Renal cortex interstitium (tissue), 11 donors: ENCODE results near the gene CARMIL1. TPM values are rescaled to one million over a fixed set of nuclear protein-coding genes. Genes with fewer than 3 reads are reported as not detected.

Source experiments
- DNase-seq, 11 donors: peaks; one replicate each; pipeline ENCODE4 v3.0.0-alpha.2; 2013; ENCODE audit warnings: low read depth in 9 of 11, low spot score in 4 of 11; ENCODE audit errors: extremely low read depth in 1 of 11
- polyA plus RNA-seq, 3 donors: library from polyadenylated mRNA; unstranded; fragments of 120-200 nt; gene quantifications; one replicate each; pipeline ENCODE4 v1.2.1, GENCODE V29; 2013; ENCODE audit not compliant: insufficient read length in 3 of 3

The CARMIL1 gene
- polyA plus RNA-seq, 3 donors = 87.1 to 120 (median 120) TPM

DNA sequence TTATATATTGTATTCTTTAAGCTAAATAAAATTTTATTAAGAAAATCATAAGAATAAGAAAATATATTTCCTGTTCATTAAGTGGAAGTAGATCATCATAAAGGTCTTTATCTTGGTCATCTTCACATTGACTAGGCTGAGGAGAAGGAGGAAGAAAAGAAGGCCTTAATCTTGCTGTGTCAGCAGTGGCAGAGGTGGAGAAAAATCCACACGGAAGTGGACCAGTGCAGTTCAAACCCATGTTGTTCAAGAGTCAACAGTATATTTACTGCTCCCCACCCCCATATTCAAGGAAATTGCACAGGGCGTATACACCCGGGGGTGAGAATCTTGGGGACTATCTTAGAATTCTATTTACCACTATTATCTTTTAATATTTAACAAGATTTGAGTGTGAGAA lies 194.3 kb downstream of the CARMIL1 start:
- no peak for DNase-seq

DNA sequence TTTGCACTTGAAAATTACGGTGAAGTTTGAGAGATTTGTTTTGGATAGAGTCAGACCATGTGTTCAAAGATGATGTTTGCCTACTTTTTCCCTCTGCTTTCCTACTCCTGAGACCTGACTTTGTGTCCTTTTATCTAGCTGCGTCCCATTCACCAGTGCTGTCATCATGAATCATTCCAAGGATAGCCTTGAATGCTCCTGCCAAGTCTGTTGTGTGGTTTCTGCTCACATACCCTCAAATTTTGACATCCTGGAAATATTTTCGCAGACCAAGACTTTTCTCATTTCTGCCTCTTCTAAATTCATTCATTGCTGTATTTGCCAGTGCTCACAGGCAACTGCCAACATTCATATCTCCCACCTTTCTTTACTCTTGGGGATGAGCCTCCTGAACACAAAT lies 197.0 kb downstream of the CARMIL1 start:
- DNase-seq = no peak

DNA sequence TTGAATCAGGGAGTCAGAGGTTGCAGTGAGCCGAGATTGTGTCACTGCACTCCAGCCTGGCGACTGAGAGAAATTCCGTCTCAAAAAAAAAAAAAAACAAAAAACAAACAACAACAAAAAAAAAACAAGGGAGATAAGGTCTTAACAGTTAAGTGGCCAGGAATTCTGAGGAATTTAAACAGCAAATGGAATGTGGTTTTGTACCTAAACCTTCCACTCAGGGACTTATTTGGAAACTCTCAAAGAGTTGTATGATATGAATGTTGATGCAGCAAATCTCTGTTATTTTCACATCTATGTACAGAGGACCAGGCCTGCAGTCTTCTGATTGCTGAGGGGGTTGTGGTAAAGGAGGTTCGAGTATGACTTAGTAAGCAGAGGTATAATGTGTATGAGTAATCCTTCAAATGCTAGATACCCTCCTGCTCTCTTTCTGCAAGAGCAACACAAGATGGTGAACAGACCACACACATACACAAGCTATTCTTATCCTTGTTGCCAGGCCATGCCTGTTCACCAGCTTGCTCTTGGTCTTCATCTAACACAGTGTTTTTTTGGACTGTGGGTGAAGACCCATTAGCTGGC lies 197.9 kb downstream of the CARMIL1 start:
- DNase-seq = no peak

DNA sequence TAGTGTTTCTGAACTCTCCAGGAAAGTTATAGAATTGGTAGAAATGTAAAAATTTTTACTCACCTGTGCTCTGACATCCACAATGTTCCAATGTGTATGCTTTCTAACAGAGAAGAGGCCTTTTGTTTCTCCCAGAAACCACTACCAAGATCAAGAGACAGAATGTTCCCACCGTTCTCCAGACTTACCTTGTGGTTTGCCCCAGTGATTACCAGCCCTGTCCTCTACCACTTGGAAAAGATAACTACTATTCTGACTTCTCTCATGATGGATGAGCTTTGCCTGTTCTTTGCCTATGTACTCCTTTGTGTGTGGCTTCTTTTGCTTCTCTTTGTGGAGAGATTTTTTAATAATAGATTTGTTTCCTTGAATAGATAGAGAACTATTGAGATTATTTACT lies 199.8 kb downstream of the CARMIL1 start:
- DNase-seq = no peak

DNA sequence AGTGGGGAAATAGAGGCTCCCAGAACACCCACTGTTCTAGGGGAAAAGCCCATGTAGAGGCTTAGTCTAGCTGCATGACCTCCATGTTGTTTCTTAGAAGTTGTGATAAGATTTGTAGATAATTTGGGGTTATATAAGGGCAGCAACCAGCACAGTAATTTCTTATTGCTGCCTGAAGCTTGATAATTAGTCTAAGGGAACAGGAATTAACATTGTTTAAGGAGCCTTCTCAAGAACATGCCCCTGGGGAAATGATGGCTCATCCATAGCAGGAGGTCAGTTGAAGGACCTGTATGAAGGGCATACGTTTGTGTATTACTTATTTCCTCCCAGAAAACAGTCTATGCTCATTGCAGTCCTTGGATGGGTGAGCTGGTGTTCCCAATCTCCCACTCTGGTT lies 202.1 kb downstream of the CARMIL1 start:
- DNase-seq = no peak

DNA sequence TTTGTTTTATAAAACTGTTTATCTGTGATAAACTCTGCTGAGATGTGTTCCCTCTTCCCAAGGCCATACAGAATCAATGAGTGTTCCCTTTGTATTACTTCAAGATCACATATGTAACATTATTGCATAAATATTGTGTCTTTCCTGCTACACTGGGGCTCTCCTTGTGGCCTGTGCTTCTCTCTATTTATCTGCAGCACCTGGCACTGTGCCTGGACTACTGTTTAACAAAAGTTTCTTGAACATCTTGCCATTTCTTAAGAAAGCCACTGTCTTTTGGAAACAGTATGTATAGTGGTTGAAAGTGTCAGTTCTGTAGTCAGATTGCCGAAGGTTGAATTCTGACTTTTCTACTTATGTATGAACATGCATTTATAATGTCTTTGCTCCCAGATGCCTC lies 203.8 kb downstream of the CARMIL1 start:
- no peak for DNase-seq

DNA sequence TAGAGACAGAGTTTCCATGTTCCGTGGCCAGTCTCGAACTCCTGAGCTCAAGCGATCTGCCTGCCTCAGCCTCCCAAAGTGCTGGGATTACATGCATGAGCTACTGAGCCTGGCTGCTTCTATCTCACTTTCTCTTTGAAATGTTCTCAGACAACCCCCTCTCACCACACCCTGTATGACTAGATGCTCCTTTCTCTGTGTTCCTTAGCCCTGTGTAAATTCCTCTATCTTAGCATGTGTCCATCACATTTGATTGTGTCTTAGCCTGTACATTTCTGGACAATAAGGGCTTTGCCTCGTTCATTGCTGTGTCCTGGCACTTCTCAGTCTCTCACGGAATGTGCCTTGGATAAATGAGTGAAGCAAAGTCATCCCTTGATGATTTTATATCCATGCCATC lies 204.8 kb downstream of the CARMIL1 start:
- DNase-seq = no peak

DNA sequence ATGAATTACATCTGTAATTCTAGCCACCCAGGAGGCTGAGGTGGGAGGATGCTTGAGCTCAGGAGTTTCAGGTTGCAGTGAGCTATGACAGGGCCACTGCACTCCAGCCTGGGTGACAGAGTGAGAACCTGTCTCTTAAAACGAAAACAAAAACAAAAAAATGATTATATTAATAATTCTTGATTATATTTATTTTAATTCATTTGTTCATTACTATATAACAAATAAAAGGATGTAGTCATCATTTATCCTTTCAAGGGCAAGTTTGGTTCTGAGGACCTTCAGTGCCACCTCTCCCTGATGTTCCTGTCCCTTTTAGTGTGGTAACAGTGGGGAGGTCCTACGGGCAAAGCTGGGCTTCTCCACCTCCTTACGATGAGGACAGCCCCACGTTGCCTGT lies 205.7 kb downstream of the CARMIL1 start:
- DNase-seq = no peak

DNA sequence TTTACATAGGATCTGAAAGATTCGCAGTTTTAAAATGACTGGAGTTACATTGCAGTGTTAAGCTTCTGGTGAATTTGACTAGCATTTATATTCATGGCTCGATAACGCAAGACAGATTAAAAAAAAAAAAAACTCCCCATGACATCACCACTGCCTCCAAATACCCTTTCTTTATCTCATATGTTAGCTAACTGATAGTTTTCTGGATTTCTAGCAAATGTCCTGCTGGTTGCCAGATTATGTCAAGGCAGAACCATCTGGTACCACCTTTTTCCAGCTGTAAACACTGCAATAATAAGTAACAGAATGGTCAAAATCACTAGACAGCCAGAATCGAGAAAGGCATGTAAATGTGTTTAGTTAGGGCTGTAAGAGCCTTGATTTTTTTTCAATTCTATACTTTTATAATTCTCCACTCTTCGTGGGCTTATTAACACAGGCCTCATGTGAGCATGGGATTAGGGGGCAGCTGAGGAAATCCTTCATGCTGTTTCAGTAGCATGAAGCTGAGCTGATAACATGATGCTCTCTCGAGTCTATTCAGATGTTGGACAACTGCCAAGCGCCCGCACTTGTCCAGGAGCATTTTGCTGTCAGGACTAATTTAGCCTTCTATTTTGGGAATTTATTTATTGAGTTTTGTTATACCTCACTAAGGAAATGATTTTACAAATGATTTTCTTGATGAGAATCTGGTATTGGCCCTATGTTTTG lies 206.8 kb downstream of the CARMIL1 start:
- no peak for DNase-seq

DNA sequence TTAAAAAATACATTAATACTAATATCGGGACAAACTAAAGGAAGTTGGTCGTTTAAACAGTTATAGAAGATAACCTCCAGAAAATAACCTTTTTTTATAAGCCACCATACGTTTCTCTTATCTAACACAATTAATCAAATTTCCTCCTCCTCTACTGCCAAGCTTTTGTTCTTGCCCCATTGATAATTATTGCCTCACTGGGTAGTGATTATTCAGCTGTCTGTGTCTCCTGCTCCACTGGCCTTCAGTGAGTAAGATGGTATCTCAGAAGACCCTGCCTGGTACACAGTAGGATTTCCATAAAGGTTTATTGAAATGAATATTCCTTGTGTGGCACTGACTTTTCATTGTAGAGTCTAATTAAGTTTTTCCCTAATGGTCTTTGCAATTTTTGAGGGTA lies 207.4 kb downstream of the CARMIL1 start:
- no peak for DNase-seq

DNA sequence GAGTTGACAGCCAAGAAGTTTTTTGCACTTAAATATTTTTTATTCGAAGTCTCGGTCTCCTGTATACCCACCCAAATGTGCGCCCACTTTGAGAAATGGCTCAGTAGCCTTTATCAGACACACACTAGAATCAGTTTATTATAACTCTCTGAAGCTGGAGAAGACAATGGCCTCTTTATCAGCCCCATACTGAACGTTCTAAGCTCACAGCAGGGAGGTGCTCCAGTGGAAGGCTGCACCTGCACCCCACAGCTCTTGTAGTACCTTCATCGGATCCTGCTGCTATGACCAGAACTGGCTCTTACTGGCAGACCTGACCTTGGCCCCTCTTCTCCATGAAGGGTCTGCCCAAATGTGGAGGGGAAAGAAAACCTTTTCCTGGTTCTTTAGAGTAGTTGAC lies 207.8 kb downstream of the CARMIL1 start:
- no peak for DNase-seq

DNA sequence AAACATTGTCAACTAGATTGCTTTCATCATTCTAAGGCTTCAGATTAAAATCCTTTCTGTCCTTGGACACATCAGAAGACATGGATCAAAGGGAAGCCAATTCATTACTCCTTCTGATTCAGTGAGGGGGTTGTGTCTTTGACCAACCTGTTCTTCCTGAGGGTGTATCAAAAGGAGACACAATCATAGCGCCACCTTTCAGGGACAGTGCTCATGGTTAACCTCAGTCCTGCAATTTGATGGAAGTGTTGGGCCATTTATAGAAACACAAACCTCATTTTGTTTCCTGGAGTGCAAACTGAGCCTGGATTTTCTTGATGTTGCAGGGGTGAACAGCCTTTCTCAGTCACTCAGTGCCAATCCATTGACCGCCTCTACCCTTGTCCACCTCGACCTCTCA lies 209.0 kb downstream of the CARMIL1 start:
- DNase-seq = no peak

DNA sequence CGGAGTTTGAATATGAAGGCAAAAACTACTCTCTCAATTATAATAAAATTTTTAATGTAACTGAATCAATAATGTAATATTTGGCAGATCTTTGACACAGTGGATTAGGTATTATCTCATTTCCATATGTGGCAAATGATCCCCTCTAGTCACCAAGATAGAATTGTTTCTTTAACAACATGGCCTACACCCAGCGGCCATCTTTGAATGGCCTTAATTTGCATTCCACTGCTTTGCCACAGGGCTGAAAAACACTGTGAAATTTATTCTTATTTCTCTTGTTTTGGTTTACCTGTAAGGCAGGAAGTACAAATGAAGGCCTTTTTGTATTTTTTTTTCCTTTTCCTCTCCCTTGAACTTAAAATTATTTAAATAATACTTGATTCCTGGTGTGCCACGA lies 210.2 kb downstream of the CARMIL1 start:
- no peak for DNase-seq

DNA sequence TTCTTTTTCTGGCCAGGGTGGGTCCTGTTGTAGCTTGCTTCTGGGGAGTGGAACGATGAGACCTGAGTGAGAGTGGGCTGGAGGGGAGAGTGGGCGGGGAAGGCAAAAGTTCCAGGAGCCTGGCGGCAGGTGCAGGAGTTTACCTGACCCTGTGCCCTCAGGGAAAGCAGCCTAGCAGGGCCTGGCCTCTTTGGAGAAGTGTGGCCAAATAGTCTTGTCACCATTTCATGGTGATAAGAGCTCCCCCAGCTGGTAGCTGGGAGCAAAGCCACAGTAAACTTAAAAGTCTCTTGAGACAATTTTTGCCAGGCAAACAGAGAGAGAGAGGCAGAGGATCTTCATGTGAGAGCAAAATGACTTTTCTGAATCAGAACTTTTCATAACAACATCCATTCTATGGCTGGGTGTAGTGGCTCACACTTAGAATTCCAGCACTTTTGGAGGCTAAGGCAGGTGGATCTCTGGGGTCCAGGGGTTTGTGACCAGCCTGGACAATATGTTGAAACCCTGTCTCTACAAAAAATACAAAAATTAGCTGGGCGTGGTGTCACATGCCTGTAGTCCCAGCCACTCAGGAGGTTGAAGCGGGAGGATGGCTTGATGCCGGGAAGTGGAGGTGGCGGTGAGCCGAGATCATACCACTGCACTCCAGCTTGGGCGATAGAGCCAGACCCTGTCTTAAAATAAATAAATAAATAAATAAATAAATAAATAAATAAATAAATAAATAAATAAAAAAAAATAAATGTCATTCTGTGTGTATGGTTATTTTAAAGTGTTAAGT lies 211.0 kb downstream of the CARMIL1 start:
- peak; percentile 50 to 78 (median 64) for DNase-seq

DNA sequence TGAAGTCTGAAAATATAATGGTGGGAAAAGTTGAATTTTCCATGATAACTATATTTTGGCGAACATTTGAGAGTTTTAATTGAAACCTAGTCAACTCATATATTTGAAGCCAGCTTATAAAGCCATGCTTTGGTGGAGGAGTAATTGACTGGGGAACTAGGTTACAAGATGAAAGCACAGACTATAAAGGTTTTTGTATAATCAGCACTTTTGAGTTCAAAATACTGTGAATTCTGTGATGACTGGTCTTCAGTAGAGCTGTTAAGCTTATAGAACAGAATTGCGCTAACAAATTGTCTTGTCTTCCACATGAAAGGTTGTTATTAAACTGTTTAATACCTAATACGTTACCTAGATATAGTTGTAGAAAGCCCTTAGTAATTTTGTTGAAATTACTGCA lies 213.8 kb downstream of the CARMIL1 start:
- no peak for DNase-seq

DNA sequence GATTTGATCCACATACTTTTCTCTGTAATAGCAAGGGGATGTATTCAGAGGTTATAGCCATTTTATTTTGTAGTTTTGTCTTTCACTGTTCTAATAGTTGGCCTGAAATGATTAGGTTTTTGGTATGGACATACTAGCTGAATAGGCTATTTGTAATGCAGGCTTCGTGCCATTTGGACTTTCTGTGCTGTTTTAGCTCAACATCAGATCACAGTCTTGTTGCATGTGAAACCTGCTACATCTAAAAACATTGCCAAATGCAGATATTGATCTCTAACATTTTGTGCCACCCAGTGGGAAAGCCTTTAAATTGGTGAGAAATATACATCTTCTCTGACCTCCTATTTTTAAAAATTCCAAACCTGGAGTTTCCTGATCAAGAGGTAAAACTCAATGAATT lies 215.3 kb downstream of the CARMIL1 start:
- DNase-seq = no peak

DNA sequence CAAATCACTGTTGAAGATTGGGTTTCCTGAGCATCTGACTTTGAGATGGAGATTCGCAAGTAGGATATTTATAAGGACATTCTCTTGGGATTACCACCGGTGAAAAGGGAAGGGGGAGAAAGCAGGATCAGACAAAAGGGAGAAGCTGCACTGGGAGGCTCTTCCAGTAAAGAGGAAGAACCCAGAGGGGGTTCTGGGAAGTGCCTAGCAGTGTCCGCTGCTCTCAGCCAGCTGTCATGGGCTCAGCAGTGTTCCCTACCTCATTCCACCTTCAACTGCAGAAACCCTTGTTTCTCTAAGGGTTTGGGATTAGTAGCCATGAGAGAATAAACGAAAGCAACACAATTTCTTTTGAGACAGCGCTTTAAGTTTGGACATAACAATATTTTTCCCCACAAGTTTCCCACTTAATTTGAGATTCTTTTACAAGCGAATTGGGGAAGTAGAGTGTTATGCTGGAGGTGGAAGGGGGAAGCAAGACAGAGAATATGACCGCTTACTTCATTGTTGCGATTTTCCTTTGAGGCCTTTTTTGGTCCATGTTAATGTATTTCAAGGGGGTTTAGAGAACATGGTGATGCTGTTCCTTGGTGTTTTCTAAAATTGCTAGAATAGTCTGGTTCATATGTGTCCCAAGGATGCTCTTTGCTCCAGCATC lies 218.3 kb downstream of the CARMIL1 start:
- DNase-seq = no peak

DNA sequence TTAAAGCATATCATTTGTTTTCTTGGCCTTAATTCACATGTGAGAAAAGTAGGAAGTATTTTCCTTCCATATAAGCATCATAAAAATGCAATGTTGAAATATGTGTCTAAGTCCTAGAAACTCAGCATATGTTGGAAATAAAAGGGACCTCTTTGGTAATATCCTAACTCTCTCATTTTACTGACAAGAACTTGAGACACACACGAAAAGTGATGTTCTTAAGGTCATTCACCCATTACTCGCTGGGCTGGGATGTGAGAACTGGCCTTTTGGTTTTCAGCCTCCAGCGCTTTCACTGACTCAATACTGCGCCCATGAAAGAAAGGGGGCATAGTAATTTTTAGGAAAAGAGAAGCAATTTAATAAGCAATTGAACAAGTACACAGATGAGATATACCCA lies 219.3 kb downstream of the CARMIL1 start:
- no peak for DNase-seq

DNA sequence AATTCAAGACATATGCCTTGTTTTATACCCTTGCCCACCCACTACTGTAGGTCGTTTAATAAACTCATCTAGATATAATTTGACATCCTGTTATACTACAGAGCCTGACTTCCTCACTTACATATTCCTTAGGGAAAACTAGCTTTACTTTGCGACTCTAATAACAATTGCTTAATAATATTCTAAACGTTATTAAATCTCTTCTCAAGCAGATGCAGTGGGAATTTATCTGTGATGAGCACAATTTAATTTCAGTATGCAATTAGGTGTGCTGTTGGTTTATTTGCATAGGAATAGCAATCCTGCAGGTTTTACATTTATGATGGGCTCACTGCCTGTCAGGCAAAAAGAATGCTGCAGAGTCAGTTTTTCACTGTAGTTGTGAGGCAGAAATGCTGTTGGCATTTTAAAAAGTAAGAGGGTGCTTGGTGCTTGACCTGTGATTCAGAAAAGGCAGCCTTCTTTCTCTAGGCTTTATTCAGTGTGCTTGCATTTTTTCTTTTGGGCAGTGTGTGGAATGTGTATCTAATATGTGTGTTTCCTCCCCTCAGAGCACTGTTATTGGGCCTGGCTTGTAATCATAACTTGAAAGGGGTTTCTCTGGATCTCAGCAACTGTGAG lies 220.6 kb downstream of the CARMIL1 start:
- peak in 3 of 11 donors; percentile 15 to 24 (median 23) for DNase-seq
